ENCODE results near the gene PAK5.

GRCh38 chr20:9668381-9668780 is 170.5 kb downstream of the PAK5 start:
- TF ChIP-seq CTCF (IDR thresholded peaks at IDR 0.05; ENCODE audit: low read length) = no peak
- TF ChIP-seq EZH2phosphoT487 (IDR thresholded peaks at IDR 0.05; ENCODE audit: low read length) = no peak
